ENCODE data around the gene ESYT3. TPM values are rescaled to one million over a fixed set of nuclear protein-coding genes. Genes with fewer than 3 reads are reported as not detected.
"Not testable (repeated sequence)": the region's sequence is repeated elsewhere in the genome, so short reads cannot be mapped to it uniquely, and the experiment has no call there.

The ESYT3 gene
- total RNA-seq, 1 experiment from 2014 or later: 0.44 TPM

- H3K36me3 Mint-ChIP-seq (ENCODE audit: insufficient read depth, unreplicated experiment): peaks cover 12% of the 10 kb centered on the region
- no peak for TF ChIP-seq CTCF (IDR thresholded peaks at IDR 0.05; ENCODE audit: unreplicated experiment)
- no peaks in the 10 kb centered on the region for H3K9me3 Mint-ChIP-seq (ENCODE audit: unreplicated experiment)
- no peaks in the 10 kb centered on the region for H3K4me1 Mint-ChIP-seq (ENCODE audit: insufficient read depth, unreplicated experiment)
- no peaks in the 10 kb centered on the region for H3K27me3 Mint-ChIP-seq (ENCODE audit: insufficient read depth, unreplicated experiment)
- BruUV-seq (replicated peaks): no TSS peak
- H3K27ac Mint-ChIP-seq (ENCODE audit: low read depth, unreplicated experiment): no peak overlapping the region
- DNase-seq (ENCODE audit: unreplicated experiment): no peak
- ChIA-PET CTCF (no interaction called here), POLR2A (interaction anchor here (1.2 kb wide), 1 partner anchor 10 kb away, joined by 4 read pairs; no protein-coding TSS in a partner anchor)
- no peak overlapping the region for H3K4me3 Mint-ChIP-seq (ENCODE audit: unreplicated experiment)
- intact Hi-C loops (cut with micrococcal nuclease): no loop called here
These were observed 73.1 kb downstream of the ESYT3 start for GRCh38 chr3:138507524-138507923.

GRCh38 chr3:138509586-138509985, 75.2 kb downstream of the ESYT3 start:
- Mint-ChIP-seq H3K4me3 (ENCODE audit: unreplicated experiment) (no peak overlapping the region), H3K36me3 (ENCODE audit: insufficient read depth, unreplicated experiment) (peaks cover 9% of the 10 kb centered on the region), H3K27ac (ENCODE audit: low read depth, unreplicated experiment) (no peak overlapping the region), H3K4me1 (ENCODE audit: insufficient read depth, unreplicated experiment) (no peaks in the 10 kb centered on the region), H3K9me3 (ENCODE audit: unreplicated experiment) (no peaks in the 10 kb centered on the region), H3K27me3 (ENCODE audit: insufficient read depth, unreplicated experiment) (no peaks in the 10 kb centered on the region)
- POLR2A ChIA-PET: no interaction called here
- CTCF ChIA-PET: no interaction called here
- DNase-seq (ENCODE audit: unreplicated experiment): no peak
- BruUV-seq (replicated peaks): no TSS peak
- no peak for TF ChIP-seq CTCF (IDR thresholded peaks at IDR 0.05; ENCODE audit: unreplicated experiment)
- intact Hi-C loops (cut with micrococcal nuclease): no loop called here

DNA sequence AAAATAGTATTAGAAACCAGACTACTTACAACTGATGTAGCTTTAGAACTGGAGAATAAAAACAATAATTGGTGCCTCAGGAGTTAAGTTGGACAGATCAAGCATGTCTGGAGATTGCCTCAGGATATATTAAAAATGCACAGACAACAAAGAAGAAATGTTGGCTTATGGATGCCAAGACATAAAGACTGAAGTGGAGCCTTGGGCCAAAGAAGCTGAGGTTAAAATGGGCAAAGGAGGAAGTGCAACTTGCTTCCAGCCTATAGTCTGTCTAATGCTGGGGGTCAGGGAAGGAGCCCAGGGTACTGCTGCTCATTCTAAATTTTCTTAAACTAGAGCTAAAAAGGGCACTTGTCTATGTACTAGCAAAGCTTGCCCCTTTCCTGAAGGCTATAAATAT, 77.5 kb downstream of the ESYT3 start:
- CTCF ChIA-PET: interaction anchor here (1.2 to 1.3 kb wide), 2 partner anchors 33 to 95 kb away, joined by 3 read pairs; no protein-coding TSS in a partner anchor
- H3K27ac Mint-ChIP-seq (ENCODE audit: low read depth, unreplicated experiment): no peak overlapping the region
- TF ChIP-seq CTCF (IDR thresholded peaks at IDR 0.05; ENCODE audit: unreplicated experiment): no peak
- no peaks in the 10 kb centered on the region for H3K4me1 Mint-ChIP-seq (ENCODE audit: insufficient read depth, unreplicated experiment)
- no peak for DNase-seq (ENCODE audit: unreplicated experiment)
- BruUV-seq (replicated peaks): no TSS peak
- intact Hi-C loops (cut with micrococcal nuclease): no loop called here
- H3K9me3 Mint-ChIP-seq (ENCODE audit: unreplicated experiment): no peaks in the 10 kb centered on the region
- POLR2A ChIA-PET: no interaction called here
- no peaks in the 10 kb centered on the region for H3K27me3 Mint-ChIP-seq (ENCODE audit: insufficient read depth, unreplicated experiment)
- peaks cover 9% of the 10 kb centered on the region for H3K36me3 Mint-ChIP-seq (ENCODE audit: insufficient read depth, unreplicated experiment)
- H3K4me3 Mint-ChIP-seq (ENCODE audit: unreplicated experiment): no peak overlapping the region

DNA sequence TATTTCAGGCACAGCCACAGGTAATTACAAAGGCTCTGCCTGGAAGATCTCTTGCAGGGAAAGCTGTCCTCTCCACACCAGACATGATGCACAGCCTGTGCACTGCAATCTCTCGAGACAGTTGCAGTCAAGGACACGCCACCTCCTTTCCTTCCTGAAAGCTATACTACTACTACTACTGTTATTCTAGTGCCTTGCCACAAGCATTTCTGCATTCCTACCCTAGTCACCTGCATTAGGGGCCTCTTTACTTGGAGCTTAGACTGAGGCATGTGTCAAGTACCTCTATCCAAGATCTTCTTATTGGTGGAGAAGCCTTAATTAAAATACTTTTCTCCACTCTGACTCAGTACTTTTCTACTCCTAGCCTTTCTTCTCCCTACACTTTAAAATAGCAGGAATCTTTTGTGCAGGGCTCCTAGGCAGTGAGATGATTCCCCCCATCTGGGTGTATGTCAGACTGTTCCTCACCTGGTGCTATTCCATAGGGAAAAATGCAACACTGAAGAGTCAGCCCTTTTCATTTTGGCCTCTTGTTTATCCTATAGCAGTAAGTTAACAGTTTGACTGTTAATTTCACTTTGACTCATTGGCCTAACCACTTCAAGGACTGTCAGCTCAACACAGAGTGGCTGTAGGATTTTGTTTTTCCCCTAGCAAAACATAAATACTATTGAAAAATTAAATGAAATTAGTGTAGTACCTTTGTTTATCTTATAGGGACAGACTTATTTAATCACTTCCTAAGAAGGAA, 78.9 kb downstream of the ESYT3 start:
- TF ChIP-seq CTCF (IDR thresholded peaks at IDR 0.05; ENCODE audit: unreplicated experiment): no peak
- CTCF ChIA-PET: interaction anchor here (0.7 to 1.2 kb wide), 2 partner anchors 96 kb away, joined by 3 read pairs; no protein-coding TSS in a partner anchor
- no peaks in the 10 kb centered on the region for H3K9me3 Mint-ChIP-seq (ENCODE audit: unreplicated experiment)
- peaks cover 9% of the 10 kb centered on the region for H3K36me3 Mint-ChIP-seq (ENCODE audit: insufficient read depth, unreplicated experiment)
- POLR2A ChIA-PET: no interaction called here
- H3K27ac Mint-ChIP-seq (ENCODE audit: low read depth, unreplicated experiment): no peak overlapping the region
- DNase-seq (ENCODE audit: unreplicated experiment): no peak
- no peaks in the 10 kb centered on the region for H3K27me3 Mint-ChIP-seq (ENCODE audit: insufficient read depth, unreplicated experiment)
- no TSS peak for BruUV-seq (replicated peaks)
- intact Hi-C loops (cut with micrococcal nuclease): no loop called here
- H3K4me3 Mint-ChIP-seq (ENCODE audit: unreplicated experiment): no peak overlapping the region
- no peaks in the 10 kb centered on the region for H3K4me1 Mint-ChIP-seq (ENCODE audit: insufficient read depth, unreplicated experiment)

DNA sequence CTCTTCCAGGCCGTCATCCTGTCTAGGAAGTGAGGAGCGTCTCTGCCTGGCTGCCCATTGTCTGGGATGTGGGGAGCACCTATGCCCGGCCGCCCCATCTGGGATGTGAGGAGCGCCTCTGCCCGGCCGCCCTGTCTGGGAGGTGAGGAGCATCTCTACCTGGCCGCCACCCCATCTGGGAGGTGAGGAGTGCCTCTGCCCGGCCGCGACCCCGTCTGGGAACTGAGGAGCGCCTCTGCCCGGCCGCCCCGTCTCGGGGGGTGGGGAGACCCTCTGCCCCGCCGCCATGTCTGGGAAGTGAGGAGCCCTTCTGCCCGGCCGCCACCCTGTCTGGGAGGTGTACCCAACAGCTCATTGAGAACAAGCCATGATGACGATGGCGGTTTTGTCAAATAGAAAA, 87.0 kb downstream of the ESYT3 start:
- BruUV-seq (replicated peaks); H3K4me1 Mint-ChIP-seq (ENCODE audit: insufficient read depth, unreplicated experiment); CTCF ChIA-PET; H3K27ac Mint-ChIP-seq (ENCODE audit: low read depth, unreplicated experiment); H3K27me3 Mint-ChIP-seq (ENCODE audit: insufficient read depth, unreplicated experiment); DNase-seq (ENCODE audit: unreplicated experiment); H3K9me3 Mint-ChIP-seq (ENCODE audit: unreplicated experiment); intact Hi-C loops (cut with micrococcal nuclease); H3K4me3 Mint-ChIP-seq (ENCODE audit: unreplicated experiment); POLR2A ChIA-PET: not testable (repeated sequence)
- H3K36me3 Mint-ChIP-seq (ENCODE audit: insufficient read depth, unreplicated experiment): peaks cover 12% of the 10 kb centered on the region
